ENCODE results near the gene MAP3K13. TPM values are rescaled to one million over a fixed set of nuclear protein-coding genes. Genes with fewer than 3 reads are reported as not detected.

Gene MAP3K13
- total RNA-seq, 1 donor: 21.9 TPM

- TF ChIP-seq CTCF (IDR thresholded peaks at IDR 0.05; ENCODE audit: insufficient read depth, low read length): no peak
- H3K4me3 ChIP-seq (ENCODE audit: low read depth, low read length): no peak overlapping the region
- DNase-seq (ENCODE audit: low read depth): no peak
Observed at GRCh38 chr3:185477316-185477715, 114.4 kb downstream of the MAP3K13 start.

- no peak overlapping the region for H3K4me3 ChIP-seq (ENCODE audit: low read depth, low read length)
- TF ChIP-seq CTCF (IDR thresholded peaks at IDR 0.05; ENCODE audit: insufficient read depth, low read length): no peak
- DNase-seq (ENCODE audit: low read depth): no peak
Observed at GRCh38 chr3:185479373-185479945, 116.5 kb downstream of the MAP3K13 start.

GRCh38 chr3:185484296-185484695, 121.4 kb downstream of the MAP3K13 start:
- DNase-seq (ENCODE audit: low read depth): no peak
- H3K4me3 ChIP-seq (ENCODE audit: low read depth, low read length): no peak overlapping the region
- no peak for TF ChIP-seq CTCF (IDR thresholded peaks at IDR 0.05; ENCODE audit: insufficient read depth, low read length)

GRCh38 chr3:185486394-185486793, 123.5 kb downstream of the MAP3K13 start:
- no peak overlapping the region for H3K4me3 ChIP-seq (ENCODE audit: low read depth, low read length)
- DNase-seq (ENCODE audit: low read depth): no peak
- no peak for TF ChIP-seq CTCF (IDR thresholded peaks at IDR 0.05; ENCODE audit: insufficient read depth, low read length)

GRCh38 chr3:185488465-185488864, 125.5 kb downstream of the MAP3K13 start:
- no peak for DNase-seq (ENCODE audit: low read depth)
- no peak overlapping the region for H3K4me3 ChIP-seq (ENCODE audit: low read depth, low read length)
- TF ChIP-seq CTCF (IDR thresholded peaks at IDR 0.05; ENCODE audit: insufficient read depth, low read length): no peak

GRCh38 chr3:185489462-185489861, 126.5 kb downstream of the MAP3K13 start:
- H3K4me3 ChIP-seq (ENCODE audit: low read depth, low read length): no peak overlapping the region
- no peak for DNase-seq (ENCODE audit: low read depth)
- TF ChIP-seq CTCF (IDR thresholded peaks at IDR 0.05; ENCODE audit: insufficient read depth, low read length): no peak

- no peak for DNase-seq (ENCODE audit: low read depth)
- TF ChIP-seq CTCF (IDR thresholded peaks at IDR 0.05; ENCODE audit: insufficient read depth, low read length): no peak
- H3K4me3 ChIP-seq (ENCODE audit: low read depth, low read length): no peak overlapping the region
Observed at GRCh38 chr3:185490241-185490640, 127.3 kb downstream of the MAP3K13 start.
